NAMALWA (cell line): ENCODE measurements around the gene LPIN1.

ENCODE experiments used
- DNase-seq: peaks from one replicate; pipeline ENCODE4 v3.0.0-alpha.2; 2015; ENCODE audit warnings: low spot score

LPIN1 gene

DNA sequence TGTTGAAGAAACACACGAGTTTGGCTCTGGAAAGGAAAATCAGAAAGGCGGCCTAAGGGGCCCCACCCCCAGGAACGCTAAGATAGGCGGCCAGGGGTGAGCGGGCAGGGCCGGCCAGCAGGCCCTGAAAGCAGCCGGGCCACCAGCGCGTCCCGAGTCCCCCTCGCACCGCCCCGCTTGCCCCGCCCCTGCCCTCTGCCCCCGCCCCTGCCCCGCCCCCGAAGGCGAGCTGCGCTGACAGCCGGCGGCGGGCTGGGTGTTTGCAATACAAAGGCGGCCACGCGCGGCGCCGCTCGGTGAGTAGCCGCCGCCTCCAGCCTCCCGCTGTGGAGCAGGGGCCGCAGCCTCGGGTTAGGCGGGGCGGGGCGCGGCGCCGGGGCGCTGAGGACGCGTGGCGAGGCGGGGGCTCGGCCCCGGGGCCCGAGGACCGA lies at the start of gene LPIN1:
LPIN1 (plus strand) TSS at position 257 of the 431 bp plus-strand sequence. CDS start 18,910 bp downstream, outside the sequence.
- peak; percentile 86 for DNase-seq

GRCh38 chr2:11696736-11697102 lies 49.7 kb upstream of the LPIN1 start:
- DNase-seq: no peak

- DNase-seq: no peak
Measured at GRCh38 chr2:11697103-11697871, 49.1 kb upstream of the LPIN1 start.

DNA sequence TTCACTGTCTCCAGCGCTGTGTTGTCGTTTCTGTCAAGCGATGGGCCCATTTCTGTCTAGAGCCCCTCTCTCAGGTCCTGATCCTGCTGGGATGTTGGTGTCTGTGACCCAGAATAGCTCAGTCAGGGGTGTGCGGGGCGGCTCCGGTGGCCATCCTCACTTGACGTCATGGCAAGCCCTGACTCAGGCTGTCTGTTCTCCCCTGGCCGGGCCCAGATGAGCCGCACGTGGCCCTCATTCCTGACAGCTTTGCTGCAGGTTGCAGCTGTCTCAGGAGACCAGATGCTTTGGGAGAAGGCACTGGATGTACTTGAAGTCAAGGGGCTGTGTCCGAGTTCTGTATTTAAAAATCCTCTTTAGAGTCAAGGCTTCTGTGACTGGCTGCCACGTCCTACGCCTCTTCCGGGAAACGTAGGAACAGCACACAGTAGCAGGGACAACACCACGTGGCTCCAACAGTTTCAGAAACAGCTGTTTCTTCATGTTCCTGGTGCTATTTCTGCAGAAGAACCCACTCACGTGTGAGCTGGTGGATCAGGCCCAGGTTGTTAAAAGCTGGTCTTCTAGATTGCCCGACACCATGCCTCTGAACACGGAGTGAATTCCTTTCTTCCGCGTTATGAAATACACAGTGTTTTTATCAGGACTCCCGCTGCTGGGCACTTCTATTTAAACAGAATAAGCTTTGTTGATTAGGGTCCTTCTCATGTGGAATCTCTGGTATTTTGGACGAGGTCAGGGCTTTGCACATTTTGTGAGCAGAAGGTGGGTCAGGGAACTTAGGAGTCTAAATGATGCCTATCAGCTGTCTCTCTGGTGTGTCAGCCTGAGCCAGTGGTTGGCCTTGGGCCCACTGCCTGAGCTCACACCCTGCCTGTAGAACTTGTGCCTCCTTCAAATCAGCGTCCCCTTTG lies 48.2 kb upstream of the LPIN1 start:
- DNase-seq: no peak

DNA sequence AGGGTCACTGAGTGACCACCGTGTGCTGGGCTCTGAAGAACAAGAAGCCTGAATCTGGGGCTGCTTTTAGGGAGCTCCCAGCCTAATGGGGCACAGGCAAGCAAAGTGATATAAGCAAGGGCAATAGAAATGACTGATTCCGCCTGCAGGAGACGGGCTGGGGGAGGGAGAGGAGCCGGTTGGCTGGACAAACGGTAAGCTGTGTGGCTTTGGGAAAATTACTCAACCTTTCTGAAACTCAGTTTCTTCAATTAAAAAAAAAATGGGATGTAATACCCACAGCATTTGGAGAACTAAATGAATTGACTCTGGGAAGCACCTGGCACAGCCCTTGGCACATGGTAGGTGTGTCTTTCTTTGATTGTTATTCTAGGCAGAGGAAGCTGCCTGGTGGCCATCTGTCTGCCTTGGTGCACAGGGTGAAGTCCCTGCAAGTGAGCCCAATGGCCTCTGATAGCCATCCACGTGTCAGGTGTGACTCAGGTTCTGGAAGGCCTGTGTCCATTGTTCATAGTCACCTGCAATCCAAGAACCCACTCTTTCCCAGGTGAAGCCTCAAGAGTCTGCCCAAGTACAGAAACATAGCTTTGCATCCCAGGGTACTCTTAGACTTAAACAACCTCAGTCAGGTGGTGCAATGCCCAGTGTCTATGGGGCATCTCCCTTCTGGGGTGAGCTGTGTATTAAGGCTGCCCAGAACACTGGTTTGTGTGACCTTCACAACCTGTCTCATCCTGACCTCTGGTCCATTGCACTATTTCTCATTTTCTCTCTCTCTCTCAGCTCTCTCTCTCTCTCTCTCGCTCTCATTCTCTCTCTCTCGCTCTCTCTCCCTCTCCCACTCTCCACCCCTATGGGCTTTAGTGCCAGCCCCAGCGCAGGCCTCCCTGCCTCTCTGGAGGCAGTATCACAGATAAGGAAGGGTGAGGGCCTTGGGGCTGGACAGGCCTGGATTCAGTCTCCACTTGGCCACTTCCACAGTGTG lies 46.5 kb upstream of the LPIN1 start:
- DNase-seq: no peak

DNA sequence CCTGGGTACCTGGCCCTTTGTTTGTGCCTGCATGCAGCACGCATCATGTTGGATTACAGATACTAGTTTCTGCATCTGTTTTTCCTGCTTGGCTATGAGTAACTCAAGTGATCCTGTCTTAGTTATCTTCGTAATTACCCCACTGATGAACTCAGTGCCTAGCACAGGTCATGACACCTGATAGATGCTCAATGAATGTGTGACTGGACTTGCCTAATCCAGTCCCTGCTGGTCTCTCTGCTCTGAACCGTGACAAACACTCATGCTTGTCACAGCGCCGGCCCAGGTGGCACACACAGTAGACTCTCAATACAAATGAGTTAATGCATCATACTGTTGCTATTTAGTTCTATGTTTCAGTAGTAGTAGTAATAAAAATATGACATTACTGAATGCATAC lies 45.2 kb upstream of the LPIN1 start:
- DNase-seq: no peak

- DNase-seq: no peak
Measured at GRCh38 chr2:11701751-11702301, 44.6 kb upstream of the LPIN1 start.

GRCh38 chr2:11702946-11703345 lies 43.5 kb upstream of the LPIN1 start:
- no peak for DNase-seq

- DNase-seq: no peak
Measured at GRCh38 chr2:11703700-11704099, 42.7 kb upstream of the LPIN1 start.

DNA sequence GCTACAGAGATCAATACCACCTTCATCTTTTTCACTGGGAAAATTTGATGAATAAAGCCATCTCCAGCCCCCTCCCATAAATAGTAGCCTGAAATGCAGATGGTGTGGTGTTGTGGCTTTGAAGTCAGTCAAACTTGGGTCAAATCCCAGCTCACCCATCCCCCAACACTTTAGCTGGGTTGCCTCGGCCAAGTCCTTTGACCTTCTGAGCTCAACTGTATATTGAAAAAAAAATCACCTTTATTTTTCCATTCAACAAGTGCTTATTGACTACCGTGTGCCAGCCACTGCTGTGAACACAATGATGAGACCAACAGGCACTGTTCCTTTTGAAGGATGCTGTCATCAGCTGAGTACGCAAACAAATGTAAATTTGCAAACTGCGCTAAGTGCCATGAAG lies 41.4 kb upstream of the LPIN1 start:
- DNase-seq: no peak

DNA sequence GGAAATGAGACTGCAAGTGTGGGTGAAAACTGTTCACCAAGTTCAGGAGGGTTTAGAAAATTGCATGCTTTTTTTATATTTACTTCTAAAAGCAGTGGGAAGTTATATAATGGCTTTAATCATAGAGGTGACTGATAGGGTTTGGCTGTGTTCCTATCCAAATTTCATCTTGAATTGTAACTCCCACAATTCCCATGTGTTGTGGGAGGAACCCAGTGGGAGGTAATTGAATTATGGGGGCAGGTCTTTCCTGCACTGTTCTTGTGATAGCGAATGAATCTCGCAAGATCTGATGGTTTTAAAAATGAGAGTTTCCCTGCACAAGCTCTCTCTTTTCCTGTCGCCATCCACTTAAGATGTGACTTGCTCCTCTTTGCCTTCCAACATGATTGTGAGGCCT lies 40.7 kb upstream of the LPIN1 start:
- no peak for DNase-seq

DNA sequence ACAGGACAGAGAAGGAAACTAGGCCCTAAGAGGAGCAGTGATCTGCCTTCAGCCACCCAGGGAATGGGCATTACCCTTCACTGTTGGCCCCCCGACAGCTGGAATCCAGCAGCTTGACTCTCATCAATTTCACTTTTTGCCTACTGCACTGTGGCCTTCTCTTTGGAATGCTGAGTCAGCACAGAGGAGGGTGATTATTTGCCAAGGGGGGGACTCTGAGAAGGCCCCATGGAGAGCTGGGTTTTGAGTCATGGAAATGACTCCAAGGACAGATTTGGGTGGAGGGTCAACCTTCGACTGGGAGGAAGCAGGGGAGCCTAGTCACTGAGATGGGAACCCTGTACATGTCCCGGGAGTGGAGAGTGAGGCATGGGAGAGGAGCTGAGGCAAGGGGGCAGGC lies 38.3 kb upstream of the LPIN1 start:
- no peak for DNase-seq

- DNase-seq: no peak
Measured at GRCh38 chr2:11709293-11709692, 37.1 kb upstream of the LPIN1 start.

DNA sequence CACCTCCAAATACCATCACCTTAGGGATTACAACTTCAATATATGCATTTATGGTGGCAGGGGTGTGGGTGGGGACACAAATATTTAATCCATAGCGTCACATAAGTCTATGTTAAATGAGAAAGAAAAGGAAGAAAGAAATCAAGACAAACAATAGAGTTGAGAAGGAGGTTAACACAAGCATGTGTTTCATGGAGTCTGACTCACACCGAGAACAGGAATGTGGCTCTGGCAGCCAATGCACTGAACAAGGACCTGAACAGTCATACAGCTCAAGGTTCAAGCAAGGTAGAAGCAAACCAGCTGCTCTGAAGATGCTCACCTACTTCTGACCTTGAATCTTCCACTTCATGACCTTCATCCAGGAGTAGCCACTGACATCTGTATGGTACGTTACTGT lies 36.2 kb upstream of the LPIN1 start:
- no peak for DNase-seq

DNA sequence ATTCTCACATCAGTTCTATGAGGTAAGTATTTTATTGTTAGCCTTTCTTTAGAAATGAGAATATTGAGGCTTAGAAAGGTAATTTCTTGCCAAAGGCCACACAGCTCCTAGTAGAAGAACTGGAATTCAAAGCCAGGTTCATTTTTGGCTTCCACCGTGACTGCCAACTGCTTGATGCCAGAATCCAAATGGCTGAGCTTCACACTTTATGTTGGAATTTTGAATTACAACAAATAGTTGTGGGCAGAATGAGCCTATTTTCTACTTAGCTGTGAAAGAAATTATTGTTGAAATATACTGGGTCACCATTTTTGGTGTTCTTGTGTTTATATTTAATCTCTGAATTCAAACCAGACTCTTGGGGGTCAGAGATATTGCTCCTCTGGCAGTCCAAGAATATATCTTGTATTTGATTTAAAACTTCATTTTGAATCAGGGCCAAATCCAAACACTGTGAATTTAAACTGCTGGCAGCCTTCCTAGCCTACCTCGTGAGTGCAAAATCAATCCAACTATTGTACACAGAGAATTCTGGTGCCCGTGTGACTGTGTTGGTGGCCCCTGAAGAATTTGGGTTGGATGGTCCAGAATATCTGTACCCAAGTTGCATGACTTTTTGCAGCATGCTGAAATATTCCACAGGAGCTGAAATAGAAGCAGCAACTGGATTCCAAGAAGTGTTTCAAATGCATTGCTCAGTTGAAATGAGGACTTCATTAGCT lies 35.6 kb upstream of the LPIN1 start:
- no peak for DNase-seq

DNA sequence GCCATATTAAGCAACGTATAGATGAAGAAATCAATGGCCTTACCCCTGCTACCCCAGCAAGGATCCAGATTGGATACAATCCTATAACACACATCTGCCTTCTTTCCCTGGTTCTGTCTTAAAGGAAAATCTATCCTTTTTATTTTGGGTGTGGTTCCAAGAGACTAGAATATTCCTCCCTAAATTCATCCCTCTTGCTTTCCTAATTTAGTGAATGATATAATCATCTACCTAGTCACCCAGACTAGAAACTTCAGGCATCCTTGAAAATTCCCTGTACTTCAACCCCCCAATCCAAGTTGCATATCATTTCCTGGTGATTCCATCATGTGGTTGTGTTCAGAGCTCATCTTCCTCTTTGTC lies 35.1 kb upstream of the LPIN1 start:
- no peak for DNase-seq

DNA sequence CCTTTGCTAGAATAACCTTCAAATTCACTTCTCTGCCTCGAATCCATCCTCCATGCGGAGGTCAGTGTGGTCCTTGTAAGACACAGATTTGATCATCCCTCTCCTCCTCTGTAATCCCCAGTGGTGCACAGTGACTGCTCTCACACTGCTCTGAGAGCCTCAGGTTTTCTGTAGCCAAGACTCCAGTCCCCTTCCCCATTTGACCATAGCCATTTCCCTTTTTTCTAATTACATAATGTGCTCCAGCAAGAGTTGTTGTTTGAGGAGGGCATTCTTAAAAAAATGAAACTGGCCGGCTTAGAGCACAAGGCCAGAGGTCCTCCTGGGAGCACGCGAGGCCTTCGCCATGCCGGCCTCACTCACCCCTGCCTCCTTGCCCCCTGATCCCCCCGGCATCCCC lies 34.7 kb upstream of the LPIN1 start:
- DNase-seq: no peak

GRCh38 chr2:11712866-11713265 lies 33.6 kb upstream of the LPIN1 start:
- DNase-seq: no peak

GRCh38 chr2:11713815-11714214 lies 32.6 kb upstream of the LPIN1 start:
- DNase-seq: no peak

GRCh38 chr2:11715987-11716652 lies 30.3 kb upstream of the LPIN1 start:
- DNase-seq: no peak
